Loucy (cell line): ENCODE measurements around the gene ACSF2.

Source experiments
- H2AFZ ChIP-seq: fragments of 200-600 bp; sonication (generic); 2 replicates; pipeline ENCODE4 v1.6.0; 2016; ENCODE audit warnings: antibody characterized with exemption, mild to moderate bottlenecking, low read length, moderate library complexity
- H3F3A ChIP-seq: fragments of 200-600 bp; 2 replicates; pipeline ENCODE4 v1.6.0; 2016; ENCODE audit warnings: antibody characterized with exemption, low read depth, mild to moderate bottlenecking
- H3K27me3 ChIP-seq: fragments of 200-600 bp; sonication (generic); 2 replicates; pipeline ENCODE4 v1.6.1; 2014; ENCODE audit warnings: low read length, mild to moderate bottlenecking; ENCODE audit not compliant: insufficient read depth, poor library complexity, severe bottlenecking
- H3K36me3 ChIP-seq: fragments of 200-600 bp; sonication (generic); 2 replicates; pipeline ENCODE4 v1.6.1; 2016; ENCODE audit warnings: low read length; ENCODE audit not compliant: insufficient read depth
- H3K4me1 ChIP-seq: fragments of 200-600 bp; sonication (generic); 2 replicates; pipeline ENCODE4 v1.5.1; 2014; ENCODE audit warnings: low read length, mild to moderate bottlenecking; ENCODE audit not compliant: insufficient read depth, poor library complexity, severe bottlenecking
- H3K4me2 ChIP-seq: fragments of 200-600 bp; sonication (generic); 2 replicates; pipeline ENCODE4 v1.6.0; 2014; ENCODE audit warnings: antibody characterized with exemption, low read length, low read depth, mild to moderate bottlenecking; ENCODE audit not compliant: poor library complexity, severe bottlenecking
- H3K4me3 ChIP-seq: fragments of 200-600 bp; sonication (generic); 2 replicates; pipeline ENCODE4 v1.5.1; 2014; ENCODE audit warnings: low read length, mild to moderate bottlenecking, mixed read lengths; ENCODE audit not compliant: poor library complexity, severe bottlenecking
- H3K79me2 ChIP-seq: fragments of 200-600 bp; sonication (generic); 2 replicates; pipeline ENCODE4 v1.6.1; 2014; ENCODE audit warnings: low read length; ENCODE audit not compliant: insufficient read depth
- H3K9ac ChIP-seq: fragments of 200-600 bp; sonication (generic); 2 replicates; pipeline ENCODE4 v1.6.0; 2014; ENCODE audit warnings: mild to moderate bottlenecking, low read depth, low read length, moderate library complexity; ENCODE audit not compliant: poor library complexity, severe bottlenecking
- H3K9me2 ChIP-seq: fragments of 200-600 bp; sonication (generic); replicated peaks from 2 replicates; pipeline ENCODE4 v1.6.1; 2016; ENCODE audit warnings: low read depth, low read length, mixed read lengths
- H3K9me3 ChIP-seq: fragments of 200-600 bp; sonication (generic); 2 replicates; pipeline ENCODE4 v1.6.1; 2014; ENCODE audit warnings: mild to moderate bottlenecking, antibody characterized with exemption, low read length, low read depth; ENCODE audit not compliant: insufficient read depth
- H4K20me1 ChIP-seq: fragments of 200-600 bp; sonication (generic); 2 replicates; pipeline ENCODE4 v1.6.0; 2014; ENCODE audit warnings: antibody characterized with exemption, low read length, mild to moderate bottlenecking; ENCODE audit not compliant: insufficient read depth, poor library complexity, severe bottlenecking
- EZH2phosphoT487 ChIP-seq: fragments of 200-600 bp; IDR thresholded peaks from 2 replicates; pipeline ENCODE4 v1.6.1; 2018; ENCODE audit warnings: antibody characterized with exemption, mild to moderate bottlenecking, moderate library complexity, borderline replicate concordance
- TF ChIP-seq, protein P1 (sequence below): fragments of 200-600 bp; sonication (generic); conservative IDR thresholded peaks from 2 replicates; pipeline ENCODE4 v1.5.1; 2014; ENCODE audit warnings: mild to moderate bottlenecking, antibody characterized with exemption, low read length

The ACSF2 gene

DNA sequence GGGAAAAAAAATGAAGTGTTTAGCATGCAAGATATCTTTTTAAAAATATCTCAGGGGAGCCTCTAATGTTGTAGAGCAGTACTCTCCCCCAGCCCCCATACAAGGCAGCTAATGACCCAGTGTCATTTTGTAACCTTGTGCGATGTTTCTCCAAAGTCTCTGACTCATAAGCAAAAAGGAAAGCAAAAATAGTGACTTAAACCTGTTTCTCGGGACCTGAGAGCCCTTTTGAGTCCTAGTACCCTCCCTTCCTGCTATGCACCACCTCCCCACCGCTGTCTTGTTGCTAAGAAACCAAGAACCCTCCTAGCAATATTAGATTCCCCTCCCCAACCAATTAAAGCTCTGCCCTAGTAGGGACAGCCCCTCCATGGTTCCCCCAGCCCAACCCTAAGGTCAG is 85.0 kb downstream of the ACSF2 start:
- Histone ChIP-seq H3K4me3 (no peak overlapping the region), H3K4me2 (no peak overlapping the region), H3K9me2 (no peaks in the 10 kb centered on the region)

DNA sequence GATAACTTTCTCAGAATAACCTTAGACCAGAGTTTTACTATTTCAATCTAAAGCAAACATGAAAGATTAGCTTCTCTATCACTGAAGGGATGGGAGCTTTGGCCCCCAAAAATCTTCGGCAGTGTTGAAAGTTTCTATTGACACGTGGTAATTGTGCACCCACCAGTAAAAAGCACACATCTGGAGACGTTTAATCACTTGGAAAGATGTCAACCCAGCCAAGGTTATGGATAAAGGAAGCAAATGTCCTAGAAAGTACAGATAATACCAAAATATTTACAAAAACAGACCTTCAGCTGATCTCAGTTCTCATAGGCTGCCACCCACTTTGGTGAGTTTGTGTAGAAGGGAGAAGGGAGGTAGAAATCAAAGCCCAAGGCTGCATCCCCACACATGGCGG is 87.5 kb downstream of the ACSF2 start:
- H3K9me2 ChIP-seq: no peaks in the 10 kb centered on the region
- no peaks in the 10 kb centered on the region for H3K4me1 ChIP-seq
- H3K36me3 ChIP-seq: no peaks in the 10 kb centered on the region
- no peak overlapping the region for H2AFZ ChIP-seq
- no peaks in the 10 kb centered on the region for H3K27me3 ChIP-seq
- TF ChIP-seq, protein P1, sequence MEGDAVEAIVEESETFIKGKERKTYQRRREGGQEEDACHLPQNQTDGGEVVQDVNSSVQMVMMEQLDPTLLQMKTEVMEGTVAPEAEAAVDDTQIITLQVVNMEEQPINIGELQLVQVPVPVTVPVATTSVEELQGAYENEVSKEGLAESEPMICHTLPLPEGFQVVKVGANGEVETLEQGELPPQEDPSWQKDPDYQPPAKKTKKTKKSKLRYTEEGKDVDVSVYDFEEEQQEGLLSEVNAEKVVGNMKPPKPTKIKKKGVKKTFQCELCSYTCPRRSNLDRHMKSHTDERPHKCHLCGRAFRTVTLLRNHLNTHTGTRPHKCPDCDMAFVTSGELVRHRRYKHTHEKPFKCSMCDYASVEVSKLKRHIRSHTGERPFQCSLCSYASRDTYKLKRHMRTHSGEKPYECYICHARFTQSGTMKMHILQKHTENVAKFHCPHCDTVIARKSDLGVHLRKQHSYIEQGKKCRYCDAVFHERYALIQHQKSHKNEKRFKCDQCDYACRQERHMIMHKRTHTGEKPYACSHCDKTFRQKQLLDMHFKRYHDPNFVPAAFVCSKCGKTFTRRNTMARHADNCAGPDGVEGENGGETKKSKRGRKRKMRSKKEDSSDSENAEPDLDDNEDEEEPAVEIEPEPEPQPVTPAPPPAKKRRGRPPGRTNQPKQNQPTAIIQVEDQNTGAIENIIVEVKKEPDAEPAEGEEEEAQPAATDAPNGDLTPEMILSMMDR: no peak
- TF ChIP-seq EZH2phosphoT487: no peak
- H3K4me2 ChIP-seq: no peak overlapping the region
- H4K20me1 ChIP-seq: no peaks in the 10 kb centered on the region
- H3K9ac ChIP-seq: no peak overlapping the region
- no peaks in the 10 kb centered on the region for H3F3A ChIP-seq
- no peak overlapping the region for H3K4me3 ChIP-seq
- H3K9me3 ChIP-seq: no peaks in the 10 kb centered on the region
- no peaks in the 10 kb centered on the region for H3K79me2 ChIP-seq

More for the DNA sequence above, 85.0 kb downstream of the ACSF2 start:
- no peaks in the 10 kb centered on the region for H3K9me3 ChIP-seq
- no peak for TF ChIP-seq EZH2phosphoT487
- TF ChIP-seq, protein P1: no peak
- H3K9ac ChIP-seq: no peak overlapping the region
- no peaks in the 10 kb centered on the region for H3K79me2 ChIP-seq
- no peaks in the 10 kb centered on the region for H3K27me3 ChIP-seq
- H3K36me3 ChIP-seq: no peaks in the 10 kb centered on the region
- no peaks in the 10 kb centered on the region for H3F3A ChIP-seq
- H3K4me1 ChIP-seq: peaks cover 5% of the 10 kb centered on the region
- no peaks in the 10 kb centered on the region for H4K20me1 ChIP-seq
- no peak overlapping the region for H2AFZ ChIP-seq

DNA sequence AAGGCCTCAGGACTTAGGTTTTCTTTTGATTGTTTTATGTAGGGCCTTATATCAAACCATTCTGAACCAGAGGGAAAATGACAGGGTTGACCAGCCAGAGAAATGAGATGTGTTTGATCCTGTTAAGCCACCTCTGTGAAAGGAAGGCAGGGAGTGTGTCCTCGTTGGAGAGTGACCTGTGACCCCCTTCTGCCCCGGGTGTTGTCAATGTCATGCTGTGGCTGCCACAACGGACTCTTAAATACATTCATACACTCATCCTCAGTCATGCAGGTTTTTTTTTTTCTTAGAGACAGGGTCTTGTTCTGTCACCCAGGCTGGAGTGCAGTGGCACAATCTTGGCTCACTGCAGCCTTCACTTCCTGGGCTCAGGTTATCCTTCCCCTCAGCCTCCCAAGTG is 88.4 kb downstream of the ACSF2 start:
- no peaks in the 10 kb centered on the region for H3K27me3 ChIP-seq
- no peak overlapping the region for H2AFZ ChIP-seq
- no peak overlapping the region for H3K4me3 ChIP-seq
- H4K20me1 ChIP-seq: no peaks in the 10 kb centered on the region
- H3K4me2 ChIP-seq: no peak overlapping the region
- H3K9ac ChIP-seq: no peak overlapping the region
- H3K9me2 ChIP-seq: no peaks in the 10 kb centered on the region
- no peaks in the 10 kb centered on the region for H3K36me3 ChIP-seq
- H3K4me1 ChIP-seq: no peaks in the 10 kb centered on the region
- H3F3A ChIP-seq: no peaks in the 10 kb centered on the region
- no peak for TF ChIP-seq EZH2phosphoT487
- TF ChIP-seq, protein P1: no peak
- H3K79me2 ChIP-seq: no peaks in the 10 kb centered on the region
- no peaks in the 10 kb centered on the region for H3K9me3 ChIP-seq
